Left cardiac atrium (tissue), 4 donors: Measurements from ENCODE around the gene USP32. TPM values are rescaled to one million over a fixed set of nuclear protein-coding genes. Genes with fewer than 3 reads are reported as not detected.
"Not testable (repeated sequence)": the region's sequence is repeated elsewhere in the genome, so short reads cannot be mapped to it uniquely, and the experiment has no call there.

Experiments
- ATAC-seq, 2 donors: fragments of 200-7000 bp; cut with Tn5 transposase; one replicate each; pipeline ENCODE4 v1.9.1; 2020; ENCODE audit warnings: mild to moderate bottlenecking in 2 of 2, moderate library complexity in 2 of 2
- DNase-seq: peaks from one replicate; pipeline ENCODE4 v3.0.0-alpha.2; 2020
- intact Hi-C, 2 donors: fragments of 100-400 bp; cut with DNase I; formaldehyde crosslinking; loops; one replicate each; pipeline versions ENCODE4 v1.14.1 to v1.15.1; 2022 to 2023
- total RNA-seq, 2 donors: library from RNA; stranded (reverse); fragmentation: NEBNext Ultra II Directional; extraction: Animal tissue kit (Norgen Biotek cat#: 25700); gene quantifications; one replicate each; pipeline ENCODE4 v1.2.1, GENCODE V29; 2021
- donor health status: DM: no; HTN: yes; CAD: no.
- donor health status: DM: no; HTN: yes; CAD: no; lungs with severe emphysema.
- donor health status: DM: yes; HTN: yes; CAD: no.
- donor health status: Dilated cardiomyopathy.

The USP32 gene
- total RNA-seq, 2 donors from 2014 or later = 28.4 to 44.0 TPM

GRCh38 chr17:60205782-60206181 is 186.2 kb downstream of the USP32 start:
- intact Hi-C loops, DNase-seq, ATAC-seq: not testable (repeated sequence)

- intact Hi-C loops, ATAC-seq, DNase-seq: not testable (repeated sequence)
Observed at GRCh38 chr17:60198630-60199029, 193.3 kb downstream of the USP32 start.

GRCh38 chr17:60194141-60194540 is 197.8 kb downstream of the USP32 start:
- intact Hi-C loops = not testable (repeated sequence)

GRCh38 chr17:60193482-60193881 is 198.5 kb downstream of the USP32 start:
- no peak for ATAC-seq
- no peak for DNase-seq
- intact Hi-C loops = no loop called here

More at GRCh38 chr17:60194141-60194540, 197.8 kb downstream of the USP32 start:
- not testable (repeated sequence) for DNase-seq, ATAC-seq

GRCh38 chr17:60193032-60193431 is 198.9 kb downstream of the USP32 start:
- intact Hi-C loops, ATAC-seq: not testable (repeated sequence)

GRCh38 chr17:60190032-60190431 is 201.9 kb downstream of the USP32 start:
- intact Hi-C loops, DNase-seq, ATAC-seq: not testable (repeated sequence)

More at GRCh38 chr17:60193032-60193431, 198.9 kb downstream of the USP32 start:
- DNase-seq = not testable (repeated sequence)

- DNase-seq = no peak
- intact Hi-C loops = no loop called here
- no peak for ATAC-seq
Observed at GRCh38 chr17:60188759-60189158, 203.2 kb downstream of the USP32 start.

- intact Hi-C loops = not testable (repeated sequence)
Observed at GRCh38 chr17:60186846-60187745, 204.8 kb downstream of the USP32 start.

GRCh38 chr17:60186372-60186771 is 205.6 kb downstream of the USP32 start:
- ATAC-seq, DNase-seq, intact Hi-C loops: not testable (repeated sequence)

More at GRCh38 chr17:60186846-60187745, 204.8 kb downstream of the USP32 start:
- DNase-seq, ATAC-seq: not testable (repeated sequence)

- DNase-seq, ATAC-seq, intact Hi-C loops: not testable (repeated sequence)
Observed at GRCh38 chr17:60180380-60180779, 211.6 kb downstream of the USP32 start.

- ATAC-seq, DNase-seq, intact Hi-C loops: not testable (repeated sequence)
Observed at GRCh38 chr17:60178180-60178579, 213.8 kb downstream of the USP32 start.

GRCh38 chr17:60176763-60177162 is 215.2 kb downstream of the USP32 start:
- DNase-seq, ATAC-seq, intact Hi-C loops: not testable (repeated sequence)

GRCh38 chr17:60174767-60175166 is 217.2 kb downstream of the USP32 start:
- ATAC-seq, intact Hi-C loops, DNase-seq: not testable (repeated sequence)

- ATAC-seq = no peak
- DNase-seq = no peak
- intact Hi-C loops = no loop called here
Observed at GRCh38 chr17:60174035-60174434, 217.9 kb downstream of the USP32 start.

GRCh38 chr17:60173304-60173819 is 218.6 kb downstream of the USP32 start:
- no peak for DNase-seq
- ATAC-seq = peak in 1 of 2 donors; percentile 32
- intact Hi-C loops = no loop called here

- DNase-seq = no peak
- intact Hi-C loops = no loop called here
Observed at GRCh38 chr17:60171753-60172079, 220.2 kb downstream of the USP32 start.

GRCh38 chr17:60170835-60171752 is 220.8 kb downstream of the USP32 start:
- intact Hi-C loops = no loop called here
- DNase-seq (no peak), ATAC-seq (no peak)

More at GRCh38 chr17:60171753-60172079, 220.2 kb downstream of the USP32 start:
- ATAC-seq = no peak

GRCh38 chr17:60169921-60170817 is 221.8 kb downstream of the USP32 start:
- intact Hi-C loops = no loop called here
- DNase-seq (peak; percentile 41), ATAC-seq (peak; percentile 48 to 63)
